Measurements from ENCODE around the gene SPTBN5. TPM values are rescaled to one million over a fixed set of nuclear protein-coding genes. Genes with fewer than 3 reads are reported as not detected.

The SPTBN5 gene
- total and polyA plus RNA-seq, 4 donors = 1.6 to 3.5 (median 1.9) TPM

- H3K27me3 ChIP-seq (ENCODE audit: control insufficient read depth in 3 of 3, insufficient read depth in 3 of 3, low read length in 2 of 3) = no peaks in the 10 kb centered on the region
- WGBS, 2 donors = 43 to 46% methylated on average over 18 of the region's 18 CpGs
- H3K9me3 ChIP-seq (ENCODE audit: control insufficient read depth in 4 of 4, insufficient read depth in 3 of 4, low read length in 3 of 4) = no peaks in the 10 kb centered on the region
- no peak overlapping the region for H3K27ac ChIP-seq (ENCODE audit: low read depth in 1 of 2, low read length in 1 of 2)
- ATAC-seq (ENCODE audit: insufficient read depth, low FRiP score) = peak; percentile 85
- DNase-seq = peak; percentile 88 to 90 (median 88)
- H3K4me3 ChIP-seq = no peak overlapping the region
- H3K36me3 ChIP-seq (ENCODE audit: control insufficient read depth in 4 of 4, insufficient read depth in 4 of 4, low read length in 4 of 4) = peaks cover 0 to 32% (median 11%) of the 10 kb centered on the region in 4 donors
- no peaks in the 10 kb centered on the region for H3K4me1 ChIP-seq (ENCODE audit: control insufficient read depth in 5 of 5, insufficient read depth in 5 of 5, low read length in 5 of 5)
- TF ChIP-seq CTCF (IDR thresholded peaks at IDR 0.05; ENCODE audit: control extremely low read depth, extremely low read depth) = peak; percentile 92
- no peak overlapping the region for H3K9ac ChIP-seq (ENCODE audit: insufficient read depth in 1 of 2, low read length in 2 of 2)
These were observed 82.2 kb downstream of the SPTBN5 start for GRCh38 chr15:41811432-41812195.

GRCh38 chr15:41810651-41811431 is 83.0 kb downstream of the SPTBN5 start:
- TF ChIP-seq CTCF (IDR thresholded peaks at IDR 0.05; ENCODE audit: control extremely low read depth, extremely low read depth) = no peak
- H3K4me1 ChIP-seq (ENCODE audit: control insufficient read depth in 5 of 5, insufficient read depth in 5 of 5, low read length in 5 of 5) = no peaks in the 10 kb centered on the region
- DNase-seq (no peak), ATAC-seq (ENCODE audit: insufficient read depth, low FRiP score) (no peak)
- no peak overlapping the region for H3K27ac ChIP-seq (ENCODE audit: low read depth in 1 of 2, low read length in 1 of 2)
- H3K36me3 ChIP-seq (ENCODE audit: control insufficient read depth in 4 of 4, insufficient read depth in 4 of 4, low read length in 4 of 4) = peaks cover 0 to 29% (median 10%) of the 10 kb centered on the region in 4 donors
- no peak overlapping the region for H3K9ac ChIP-seq (ENCODE audit: insufficient read depth in 1 of 2, low read length in 2 of 2)
- WGBS, 2 donors = 93 to 96% methylated on average over 5 of the region's 5 CpGs
- no peaks in the 10 kb centered on the region for H3K9me3 ChIP-seq (ENCODE audit: control insufficient read depth in 4 of 4, insufficient read depth in 3 of 4, low read length in 3 of 4)
- H3K4me3 ChIP-seq = no peak overlapping the region
- no peaks in the 10 kb centered on the region for H3K27me3 ChIP-seq (ENCODE audit: control insufficient read depth in 3 of 3, insufficient read depth in 3 of 3, low read length in 2 of 3)

- no peak overlapping the region for H3K27ac ChIP-seq (ENCODE audit: low read depth in 1 of 2, low read length in 1 of 2)
- no peak for ATAC-seq (ENCODE audit: insufficient read depth, low FRiP score)
- TF ChIP-seq CTCF (IDR thresholded peaks at IDR 0.05; ENCODE audit: control extremely low read depth, extremely low read depth) = no peak
- no peak overlapping the region for H3K4me3 ChIP-seq
- no peak for DNase-seq
- peaks cover 0 to 22% (median 11%) of the 10 kb centered on the region in 4 donors for H3K36me3 ChIP-seq (ENCODE audit: control insufficient read depth in 4 of 4, insufficient read depth in 4 of 4, low read length in 4 of 4)
- no peak overlapping the region for H3K9ac ChIP-seq (ENCODE audit: insufficient read depth in 1 of 2, low read length in 2 of 2)
- H3K27me3 ChIP-seq (ENCODE audit: control insufficient read depth in 3 of 3, insufficient read depth in 3 of 3, low read length in 2 of 3) = no peaks in the 10 kb centered on the region
- WGBS, 2 donors = 48 to 69% methylated on average over 12 of the region's 12 CpGs
- peaks cover 0 to 3% (median 0%) of the 10 kb centered on the region in 5 donors for H3K4me1 ChIP-seq (ENCODE audit: control insufficient read depth in 5 of 5, insufficient read depth in 5 of 5, low read length in 5 of 5)
- H3K9me3 ChIP-seq (ENCODE audit: control insufficient read depth in 4 of 4, insufficient read depth in 3 of 4, low read length in 3 of 4) = no peaks in the 10 kb centered on the region
These were observed 84.2 kb downstream of the SPTBN5 start for GRCh38 chr15:41809526-41810220.

All from lung (tissue), 12 donors.